ENCODE measurements around the gene GMDS. TPM values are rescaled to one million over a fixed set of nuclear protein-coding genes. Genes with fewer than 3 reads are reported as not detected.

Gene GMDS
- total and polyA plus RNA-seq, 2 of the 13 experiments (the other 11 are each of a cell fraction or from before 2014, with no cell fraction given): 64.4 to 112 TPM

GRCh38 chr6:2225422-2226392, 19.7 kb downstream of the GMDS start (continued):
- TF ChIP-seq HOXA5 (CRISPR knock-in tag; IDR thresholded peaks at IDR 0.05) (peak; percentile 89), RXRB (CRISPR knock-in tag; IDR thresholded peaks at IDR 0.05; ENCODE audit: borderline replicate concordance) (peak; percentile 93), SRSF4 (IDR thresholded peaks at IDR 0.05; ENCODE audit: low read depth, low read length, poor library complexity, severe bottlenecking) (no peak), TERF1 (CRISPR knock-in tag; IDR thresholded peaks at IDR 0.05) (no peak), CC2D1A (CRISPR knock-in tag; IDR thresholded peaks at IDR 0.05) (0 out of 2 replicates have a peak, but pooled peaks have one; percentile 40), PITX1 (CRISPR knock-in tag; IDR thresholded peaks at IDR 0.05) (peak; percentile 96), PBX3 (CRISPR knock-in tag; IDR thresholded peaks at IDR 0.05; ENCODE audit: borderline replicate concordance) (no peak), NONO (IDR thresholded peaks at IDR 0.05) (no peak), NONO (CRISPR knock-in tag; conservative IDR thresholded peaks at IDR 0.05) (peak; percentile 75; the same call in 1 of the 2 replicates), ZNF747 (CRISPR knock-in tag; IDR thresholded peaks at IDR 0.05; ENCODE audit: borderline replicate concordance) (peak; percentile 54; the same call in 1 of the 2 replicates), TOPORS (CRISPR knock-in tag; IDR thresholded peaks at IDR 0.05) (no peak), ZNF205 (CRISPR knock-in tag; IDR thresholded peaks at IDR 0.05) (peak; percentile 90), NPAS2 (CRISPR knock-in tag; IDR thresholded peaks at IDR 0.05; ENCODE audit: borderline replicate concordance) (no peak), ZNF670 (CRISPR knock-in tag; IDR thresholded peaks at IDR 0.05; ENCODE audit: borderline replicate concordance) (peak; percentile 81), ZNF775 (CRISPR knock-in tag; IDR thresholded peaks at IDR 0.05; ENCODE audit: borderline replicate concordance) (no peak), SRY (CRISPR knock-in tag; IDR thresholded peaks at IDR 0.05) (no peak; the same call in 1 of the 2 replicates), ZNF350 (CRISPR knock-in tag; IDR thresholded peaks at IDR 0.05; ENCODE audit: borderline replicate concordance, low read depth) (no peak), ZNF432 (CRISPR knock-in tag; IDR thresholded peaks at IDR 0.05; ENCODE audit: borderline replicate concordance) (no peak), SMAD3 (CRISPR knock-in tag; IDR thresholded peaks at IDR 0.05) (peak; percentile 96), KDM2A (CRISPR knock-in tag; IDR thresholded peaks at IDR 0.05; ENCODE audit: borderline replicate concordance, low read depth) (peak; percentile 56), ZNF562 (CRISPR knock-in tag; IDR thresholded peaks at IDR 0.05; ENCODE audit: borderline replicate concordance) (no peak), MXD3 (CRISPR knock-in tag; IDR thresholded peaks at IDR 0.05) (no peak), NFE2 (CRISPR knock-in tag; IDR thresholded peaks at IDR 0.05) (no peak), NFYB (CRISPR knock-in tag; IDR thresholded peaks at IDR 0.05) (0 out of 2 replicates have a peak, but pooled peaks have one; percentile 5), TOE1 (CRISPR knock-in tag; IDR thresholded peaks at IDR 0.05) (peak; percentile 52; the same call in 1 of the 2 replicates), ZNF160 (CRISPR knock-in tag; IDR thresholded peaks at IDR 0.05) (no peak), ZNF33B (CRISPR knock-in tag; IDR thresholded peaks at IDR 0.05) (no peak), NCOA5 (CRISPR knock-in tag; IDR thresholded peaks at IDR 0.05) (no peak), KDM4B (CRISPR knock-in tag; IDR thresholded peaks at IDR 0.05) (no peak; the same call in 1 of the 2 replicates)
